Heart left ventricle (tissue), 16 donors: ENCODE data around the gene SYNPO2. TPM values are rescaled to one million over a fixed set of nuclear protein-coding genes. Genes with fewer than 3 reads are reported as not detected.

Experiments used
- ATAC-seq, 4 donors: fragments of 200-7000 bp; cut with Tn5 transposase; one replicate each; pipeline ENCODE4 v1.9.1; 2020 to 2022; ENCODE audit warnings: moderate library complexity in 4 of 4, mild to moderate bottlenecking in 3 of 4, moderate number of reproducible peaks in 1 of 4
- DNase-seq, 5 donors: peaks; one replicate each; pipeline ENCODE4 v3.0.0-alpha.2; 2020
- H3K27ac ChIP-seq, 12 donors: fragments of 200-600 bp; sonication (generic) in 4 of 12; one replicate each; pipeline versions ENCODE4 v1.5.0 to v1.8.0; 2016 to 2022; ENCODE audit warnings: mild to moderate bottlenecking in 2 of 12
- H3K27me3 ChIP-seq, 9 donors: fragments of 200-600 bp; sonication (generic) in 2 of 9; one replicate each; pipeline versions ENCODE4 v1.5.1 to v1.8.0; 2016 to 2022; ENCODE audit warnings: mild to moderate bottlenecking in 3 of 9
- H3K36me3 ChIP-seq, 9 donors: fragments of 200-600 bp; sonication (generic) in 2 of 9; one replicate each; pipeline versions ENCODE4 v1.5.0 to v1.8.0; 2018 to 2022; ENCODE audit warnings: mild to moderate bottlenecking in 2 of 9
- H3K4me1 ChIP-seq, 12 donors: fragments of 200-600 bp; sonication (generic) in 4 of 12; one replicate each; pipeline versions ENCODE4 v1.5.0 to v1.8.0; 2016 to 2022; ENCODE audit warnings: mild to moderate bottlenecking in 3 of 12
- H3K4me3 ChIP-seq, 12 donors: fragments of 200-600 bp; sonication (generic) in 4 of 12; one replicate each; pipeline versions ENCODE4 v1.5.0 to v1.8.0; 2017 to 2022; ENCODE audit warnings: mild to moderate bottlenecking in 9 of 12, moderate library complexity in 4 of 12
- H3K9me3 ChIP-seq, 12 donors: fragments of 200-600 bp; sonication (generic) in 4 of 12; one replicate each; pipeline versions ENCODE4 v1.5.0 to v1.8.0; 2016 to 2022; ENCODE audit warnings: mild to moderate bottlenecking in 1 of 12
- POLR2A ChIP-seq, 2 donors: fragments of 450-650 bp; IDR thresholded peaks; one replicate each; pipeline ENCODE4 v1.6.1; 2017; ENCODE audit warnings: antibody characterized with exemption in 2 of 2, mild to moderate bottlenecking in 2 of 2, moderate library complexity in 2 of 2
- WGBS, 4 donors: extraction: QIAGEN DNeasy Blood & Tissue Kit in 2 of 4; methylation state at CpG; one replicate each; pipeline versions ENCODE4 v1.1.5 to v1.1.7; 2013 to 2018; 5-methylcytosine and 5-hydroxymethylcytosine counted together
- intact Hi-C, 10 donors: fragments of 100-400 bp; cut with DNase I; formaldehyde crosslinking; loops; one replicate each; pipeline versions ENCODE4 v1.11.1 to v1.14.2; 2022
- polyA plus RNA-seq, 2 donors: library from polyadenylated mRNA; stranded (reverse); fragments of 200-250 nt; gene quantifications; one replicate each; pipeline ENCODE4 v1.2.3, GENCODE V29; 2013
- total RNA-seq, 9 donors: library from RNA; depleted of rRNA in 2 of 9; stranded (reverse); fragments of >200 nt in 2 of 9; fragmentation: NEBNext Ultra II Directional in 3 of 9; extraction: Animal tissue kit (Norgen Biotek cat#: 25700) in 3 of 9; gene quantifications; one replicate each; pipeline versions ENCODE4 v1.1.0 to v1.2.4, GENCODE V29; 2016 to 2023
- TF ChIP-seq, protein P1 (sequence below), 12 donors: fragments of 200-600 bp; sonication (generic) in 4 of 12; IDR thresholded peaks; one replicate each; pipeline versions ENCODE4 v1.5.0 to v1.8.0; 2018 to 2022; ENCODE audit warnings: antibody characterized with exemption in 12 of 12, mild to moderate bottlenecking in 5 of 12
- donor health status: ischemic (EF 13 %, LVEDD 7.1; RV severe dilation, severe dysfunction).
- donor health status: healthy with polysubstance abuse.
- donor health status: DM: no; HTN: yes; CAD: no.
- donor health status: DM: no; HTN: no; CAD: no.
- donor health status: ischemic (EF 25% LVEDD 6.9; RV normal size, moderate dysfunction).
- donor health status: ischemic (EF 25% LVEDD 5.7; RV mildly dilated, moderate dysfunction).
- donor health status: healthy.
- donor health status: DM: yes; HTN: yes; CAD: no.
- donor health status: ischemic (EF 35%, LVEDD 5.7; RV mildly dilated, moderate dysfunction).
- donor health status: nonischemic (EF 11% LVEDD 7.7; RV severe dilation, severe dysfunction).
- donor health status: DM: yes; HTN: yes; CAD: no.
- donor health status: PGD.
- donor health status: ischemic (EF 29% LVEDD 5.4; RV normal size, mild dysfunction).
- donor health status: nonischemic (EF 23%, LVEDD 6.1; RV moderate dilation, normal function).

Gene SYNPO2
- total and polyA plus RNA-seq, 11 donors, result 31.2 to 290 (median 231) TPM

DNA sequence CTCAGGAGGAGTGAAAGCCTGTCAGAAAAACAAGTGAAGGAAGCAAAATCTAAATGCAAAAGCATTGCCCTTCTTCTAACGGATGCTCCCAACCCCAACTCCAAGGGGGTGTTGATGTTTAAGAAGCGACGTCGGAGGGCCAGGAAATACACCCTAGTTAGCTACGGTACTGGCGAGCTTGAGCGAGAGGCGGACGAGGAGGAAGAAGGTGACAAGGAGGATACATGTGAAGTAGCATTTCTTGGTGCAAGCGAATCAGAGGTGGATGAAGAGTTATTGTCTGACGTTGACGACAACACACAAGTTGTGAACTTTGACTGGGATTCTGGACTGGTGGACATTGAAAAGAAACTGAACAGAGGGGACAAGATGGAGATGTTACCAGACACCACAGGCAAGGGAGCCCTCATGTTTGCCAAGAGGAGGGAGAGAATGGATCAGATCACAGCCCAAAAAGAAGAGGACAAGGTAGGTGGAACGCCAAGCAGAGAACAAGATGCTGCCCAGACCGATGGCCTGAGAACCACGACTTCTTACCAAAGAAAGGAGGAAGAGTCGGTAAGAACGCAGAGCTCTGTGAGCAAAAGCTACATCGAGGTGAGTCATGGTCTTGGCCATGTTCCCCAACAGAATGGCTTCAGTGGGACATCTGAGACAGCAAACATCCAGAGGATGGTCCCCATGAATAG is 141.3 kb downstream of the SYNPO2 start:
- no peaks in the 10 kb centered on the region for H3K9me3 ChIP-seq
- no peaks in the 10 kb centered on the region for H3K27me3 ChIP-seq
- 90 to 92% (median 91%) methylated on average over 18 of the region's 18 CpGs for WGBS, 4 donors
- H3K4me1 ChIP-seq, result peaks cover 0 to 63% (median 43%) of the 10 kb centered on the region in 12 donors
- peak overlapping the region in 2 of 12 donors; percentile 21 to 91 for H3K27ac ChIP-seq
- DNase-seq (no peak), ATAC-seq (no peak)
- TF ChIP-seq, protein P1, sequence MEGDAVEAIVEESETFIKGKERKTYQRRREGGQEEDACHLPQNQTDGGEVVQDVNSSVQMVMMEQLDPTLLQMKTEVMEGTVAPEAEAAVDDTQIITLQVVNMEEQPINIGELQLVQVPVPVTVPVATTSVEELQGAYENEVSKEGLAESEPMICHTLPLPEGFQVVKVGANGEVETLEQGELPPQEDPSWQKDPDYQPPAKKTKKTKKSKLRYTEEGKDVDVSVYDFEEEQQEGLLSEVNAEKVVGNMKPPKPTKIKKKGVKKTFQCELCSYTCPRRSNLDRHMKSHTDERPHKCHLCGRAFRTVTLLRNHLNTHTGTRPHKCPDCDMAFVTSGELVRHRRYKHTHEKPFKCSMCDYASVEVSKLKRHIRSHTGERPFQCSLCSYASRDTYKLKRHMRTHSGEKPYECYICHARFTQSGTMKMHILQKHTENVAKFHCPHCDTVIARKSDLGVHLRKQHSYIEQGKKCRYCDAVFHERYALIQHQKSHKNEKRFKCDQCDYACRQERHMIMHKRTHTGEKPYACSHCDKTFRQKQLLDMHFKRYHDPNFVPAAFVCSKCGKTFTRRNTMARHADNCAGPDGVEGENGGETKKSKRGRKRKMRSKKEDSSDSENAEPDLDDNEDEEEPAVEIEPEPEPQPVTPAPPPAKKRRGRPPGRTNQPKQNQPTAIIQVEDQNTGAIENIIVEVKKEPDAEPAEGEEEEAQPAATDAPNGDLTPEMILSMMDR (IDR thresholded peaks at IDR 0.05), result no peak
- TF ChIP-seq POLR2A (IDR thresholded peaks at IDR 0.05), result no peak
- intact Hi-C loops, result loop anchor here in 7 of 10 donors (5.0 to 10.0 kb wide), 5 partner anchors 33 to 275 kb away; no protein-coding TSS in a partner anchor
- no peak overlapping the region for H3K4me3 ChIP-seq
- peaks cover 0 to 52% (median 25%) of the 10 kb centered on the region in 9 donors for H3K36me3 ChIP-seq

DNA sequence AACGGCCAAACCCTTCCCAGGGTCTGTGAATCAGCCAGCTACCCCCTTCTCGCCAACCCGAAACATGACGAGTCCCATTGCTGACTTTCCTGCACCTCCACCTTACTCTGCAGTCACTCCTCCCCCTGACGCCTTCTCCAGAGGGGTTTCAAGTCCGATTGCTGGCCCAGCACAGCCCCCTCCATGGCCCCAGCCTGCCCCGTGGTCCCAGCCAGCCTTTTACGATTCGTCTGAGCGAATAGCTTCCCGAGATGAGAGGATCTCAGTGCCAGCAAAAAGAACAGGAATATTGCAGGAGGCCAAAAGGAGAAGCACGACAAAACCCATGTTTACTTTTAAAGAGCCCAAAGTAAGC is 141.9 kb downstream of the SYNPO2 start:
- Histone ChIP-seq H3K27ac (peak overlapping the region in 2 of 12 donors; percentile 21 to 91), H3K9me3 (no peaks in the 10 kb centered on the region), H3K4me1 (peaks cover 0 to 62% (median 40%) of the 10 kb centered on the region in 12 donors), H3K27me3 (no peaks in the 10 kb centered on the region), H3K4me3 (no peak overlapping the region), H3K36me3 (peaks cover 0 to 57% (median 25%) of the 10 kb centered on the region in 9 donors)
- intact Hi-C loops, result loop anchor here in 4 of 10 donors (5.0 to 10.0 kb wide), 4 partner anchors 33 to 276 kb away; no protein-coding TSS in a partner anchor
- ATAC-seq (no peak), DNase-seq (no peak)
- TF ChIP-seq POLR2A (IDR thresholded peaks at IDR 0.05), result no peak
- TF ChIP-seq, protein P1 (IDR thresholded peaks at IDR 0.05), result no peak
- WGBS, 4 donors, result 89 to 95% (median 94%) methylated on average over 12 of the region's 12 CpGs

DNA sequence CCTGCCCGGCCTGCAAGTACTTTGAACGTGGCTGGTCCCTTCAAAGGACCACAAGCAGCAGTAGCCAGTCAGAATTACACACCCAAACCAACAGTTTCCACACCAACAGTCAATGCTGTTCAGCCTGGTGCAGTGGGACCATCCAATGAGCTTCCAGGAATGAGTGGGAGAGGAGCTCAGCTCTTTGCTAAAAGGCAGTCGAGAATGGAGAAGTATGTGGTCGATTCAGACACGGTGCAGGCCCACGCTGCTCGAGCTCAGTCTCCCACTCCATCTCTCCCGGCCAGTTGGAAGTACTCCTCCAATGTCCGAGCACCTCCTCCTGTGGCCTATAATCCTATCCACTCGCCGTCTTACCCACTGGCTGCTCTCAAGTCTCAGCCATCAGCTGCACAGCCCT is 142.6 kb downstream of the SYNPO2 start:
- peak overlapping the region in 3 of 12 donors; percentile 0 to 91 (median 34) for H3K27ac ChIP-seq
- H3K9me3 ChIP-seq, result no peaks in the 10 kb centered on the region
- DNase-seq, result no peak
- 91 to 94% (median 93%) methylated on average over 11 of the region's 11 CpGs for WGBS, 4 donors
- TF ChIP-seq, protein P1 (IDR thresholded peaks at IDR 0.05), result no peak
- no peak for TF ChIP-seq POLR2A (IDR thresholded peaks at IDR 0.05)
- ATAC-seq, result no peak
- H3K36me3 ChIP-seq, result peaks cover 0 to 57% (median 25%) of the 10 kb centered on the region in 9 donors
- H3K27me3 ChIP-seq, result no peaks in the 10 kb centered on the region
- H3K4me1 ChIP-seq, result peaks cover 0 to 62% (median 42%) of the 10 kb centered on the region in 12 donors
- H3K4me3 ChIP-seq, result no peak overlapping the region
- intact Hi-C loops, result loop anchor here in 4 of 10 donors (5.0 to 10.0 kb wide), 4 partner anchors 34 to 276 kb away; no protein-coding TSS in a partner anchor

DNA sequence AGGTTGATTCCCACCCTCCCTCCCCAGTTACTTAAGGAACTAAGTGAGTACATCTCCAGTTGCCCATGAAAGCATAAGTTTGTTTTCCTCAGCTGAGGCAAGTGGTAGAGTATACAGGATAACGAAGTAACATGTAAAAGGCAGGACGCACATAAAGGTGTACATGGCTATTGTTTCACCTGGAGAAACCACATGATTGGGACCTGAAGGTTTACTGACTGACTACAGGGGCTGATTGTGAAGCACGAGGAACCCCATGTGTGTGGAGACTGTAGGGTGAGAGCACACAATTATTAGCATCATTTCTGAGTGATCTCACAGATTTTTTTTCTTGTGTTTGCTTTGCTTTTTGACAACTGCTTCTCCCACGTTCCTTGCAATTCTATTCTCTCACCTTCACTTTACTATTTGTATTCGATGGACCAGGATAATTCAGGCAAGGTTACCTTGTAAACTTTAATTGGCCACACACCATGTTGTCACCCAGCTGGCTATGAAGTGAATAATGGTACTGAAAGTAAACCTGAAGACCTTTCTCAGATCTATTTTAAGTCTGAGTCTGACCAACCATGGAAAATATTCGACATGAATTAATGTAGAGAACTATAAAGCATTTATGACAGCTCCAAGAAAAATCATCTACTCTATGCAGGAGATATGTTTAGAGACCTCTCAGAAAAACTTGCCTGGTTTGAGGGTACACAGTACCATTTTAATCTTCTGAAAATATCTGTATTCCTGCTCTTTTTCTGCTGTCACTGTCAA is 144.4 kb downstream of the SYNPO2 start:
- Histone ChIP-seq H3K36me3 (peaks cover 0 to 57% (median 25%) of the 10 kb centered on the region in 9 donors), H3K4me1 (peaks cover 0 to 59% (median 29%) of the 10 kb centered on the region in 12 donors), H3K9me3 (no peaks in the 10 kb centered on the region), H3K27ac (peak overlapping the region in 9 of 12 donors; percentile 8 to 91 (median 49)), H3K4me3 (no peak overlapping the region), H3K27me3 (no peaks in the 10 kb centered on the region)
- ATAC-seq (peak in 2 of 4 donors; percentile 31 to 59), DNase-seq (no peak)
- TF ChIP-seq, protein P1 (IDR thresholded peaks at IDR 0.05), result no peak
- no peak for TF ChIP-seq POLR2A (IDR thresholded peaks at IDR 0.05)
- 68 to 73% (median 70%) methylated on average over 6 of the region's 6 CpGs for WGBS, 4 donors
- intact Hi-C loops, result loop anchor here in 4 of 10 donors (5.0 to 10.0 kb wide), 4 partner anchors 36 to 278 kb away; no protein-coding TSS in a partner anchor
